HG02943 (cell line): ENCODE data around the gene FAM163B.

Experiments used
- ATAC-seq: cut with Tn5 transposase; IDR thresholded peaks from one replicate; pipeline ENCODE4 v1.9.1; 2021; ENCODE audit warnings: mild to moderate bottlenecking, low read depth, moderate library complexity; ENCODE audit not compliant: unreplicated experiment

The FAM163B gene

DNA sequence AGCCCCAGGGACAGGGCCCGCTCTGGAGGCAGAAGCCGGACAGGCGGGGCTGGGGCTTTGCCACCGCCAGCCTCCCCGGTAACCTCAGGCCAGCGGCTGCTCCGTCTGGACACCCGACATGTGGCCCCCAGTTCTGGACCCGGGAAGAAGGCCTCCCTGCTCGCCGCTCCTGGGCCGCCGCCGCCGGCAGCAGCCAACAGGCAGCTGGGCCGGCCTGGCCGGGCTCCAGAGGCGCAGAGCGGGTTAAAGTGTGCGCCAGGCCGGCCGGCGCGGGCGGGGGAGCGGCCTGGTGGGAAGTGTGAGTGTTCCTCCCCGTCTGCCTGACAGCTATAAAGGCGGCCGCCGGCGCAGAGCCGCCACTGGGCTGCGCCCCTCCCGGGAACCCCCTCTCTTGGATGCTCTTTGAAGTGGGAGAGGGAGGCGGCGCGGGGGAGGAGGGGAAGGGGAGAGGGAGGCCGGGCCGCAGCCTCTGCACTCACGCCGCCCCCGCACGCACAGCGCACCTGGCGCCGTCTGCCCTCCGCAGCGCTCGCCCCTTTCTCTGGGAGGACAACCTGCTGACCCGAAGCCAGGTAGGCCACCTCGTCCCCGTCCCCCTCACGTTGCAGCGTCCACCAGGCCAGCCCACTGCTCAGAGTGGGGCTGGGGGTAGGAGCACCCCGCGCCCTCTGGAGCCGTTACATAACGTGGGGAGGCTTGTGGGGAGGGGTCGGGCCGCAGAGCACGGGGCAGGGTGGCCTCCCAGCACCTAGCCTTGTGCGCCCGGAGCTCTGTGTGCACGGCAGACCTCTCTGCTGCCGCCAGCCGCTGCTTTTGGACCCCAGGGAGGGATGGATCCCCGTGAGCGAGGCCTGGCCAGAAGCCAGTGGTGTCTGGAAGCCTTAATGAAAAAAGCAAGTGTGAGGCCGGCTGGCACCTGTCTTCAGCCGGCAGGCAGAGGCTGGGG is 74.6 kb downstream of the FAM163B start, which contains the start of gene ADAMTSL2:
Gene ADAMTSL2, plus strand, starts transcription at position 359 of the 946 bp plus-strand sequence. CDS start 2,009 bp downstream, outside the sequence.
- ATAC-seq: no peak

DNA sequence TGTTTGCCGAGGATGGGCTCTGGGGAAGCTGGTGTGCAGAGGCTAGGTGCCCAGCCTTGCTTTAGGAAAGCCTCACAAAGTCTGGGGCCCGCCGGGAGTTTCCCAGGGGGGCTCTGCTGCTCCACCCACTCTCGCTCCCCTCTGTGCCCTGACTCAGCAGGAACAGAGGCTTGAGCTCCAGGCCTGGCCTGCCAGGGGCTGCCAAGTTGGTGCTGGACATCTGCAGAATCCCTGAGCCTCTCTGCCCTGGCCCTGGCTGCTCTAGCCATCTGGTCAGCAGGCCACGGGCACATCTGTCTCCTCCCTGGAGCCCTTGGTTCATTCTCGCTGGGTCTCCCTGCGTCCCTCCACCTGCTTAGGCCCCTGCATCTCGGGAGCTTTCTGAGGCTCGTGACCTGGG is 75.3 kb downstream of the FAM163B start:
- ATAC-seq: no peak

DNA sequence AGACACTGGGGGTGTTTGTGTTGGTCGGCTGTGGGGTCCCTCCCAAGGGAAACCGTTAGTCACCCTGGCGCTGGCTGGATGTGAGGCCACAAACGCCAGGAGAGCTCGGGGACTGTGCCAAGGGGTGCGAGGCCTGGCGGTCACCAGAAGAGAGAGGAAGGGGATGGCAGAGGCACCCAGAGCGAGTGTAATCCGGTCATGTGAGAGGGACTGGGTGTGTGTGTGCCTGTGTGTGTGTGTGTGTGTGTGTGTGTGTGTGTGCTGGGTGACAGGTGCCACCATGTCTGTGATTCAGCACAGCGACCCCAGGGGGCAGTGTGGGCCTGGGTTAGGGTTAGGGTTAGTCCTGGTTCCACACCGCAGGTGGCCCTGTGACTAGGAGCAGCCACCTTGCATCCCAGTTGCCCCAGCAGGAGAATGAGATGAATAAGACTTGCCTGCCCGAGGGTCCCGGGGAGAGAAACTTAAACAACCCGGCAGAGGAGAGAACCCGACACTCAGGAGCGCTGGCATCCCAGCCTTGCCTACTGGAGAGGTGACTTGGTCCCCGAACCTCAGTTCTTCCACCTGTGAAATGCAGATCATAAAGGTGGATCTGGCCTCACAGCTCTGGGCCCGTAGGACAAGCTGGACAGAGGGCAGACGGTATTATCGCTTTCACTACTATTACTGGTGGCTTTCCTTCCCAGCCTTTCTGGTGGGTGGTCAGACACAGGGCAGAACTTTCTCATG is 76.1 kb downstream of the FAM163B start:
- ATAC-seq: no peak

DNA sequence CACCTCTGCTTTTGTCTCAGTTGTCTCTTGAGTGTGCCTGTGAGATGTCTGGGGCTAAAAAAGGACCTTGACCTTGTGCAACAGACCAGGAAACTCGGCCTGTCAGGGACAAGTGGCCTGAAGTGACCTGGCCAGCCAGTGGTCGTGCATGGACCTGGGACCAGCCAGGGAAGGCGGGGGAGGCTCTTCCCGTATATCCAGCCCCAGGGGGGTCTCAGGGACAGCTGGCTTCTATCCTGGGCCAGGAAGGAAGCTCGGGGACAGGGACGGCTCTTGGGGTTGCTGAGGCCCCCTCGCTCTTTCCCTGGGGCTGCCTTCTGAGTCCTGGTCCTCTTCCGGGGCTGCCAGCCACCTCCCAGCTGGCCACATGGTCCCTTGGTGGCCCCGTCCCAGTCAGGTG is 77.9 kb downstream of the FAM163B start:
- ATAC-seq: no peak

DNA sequence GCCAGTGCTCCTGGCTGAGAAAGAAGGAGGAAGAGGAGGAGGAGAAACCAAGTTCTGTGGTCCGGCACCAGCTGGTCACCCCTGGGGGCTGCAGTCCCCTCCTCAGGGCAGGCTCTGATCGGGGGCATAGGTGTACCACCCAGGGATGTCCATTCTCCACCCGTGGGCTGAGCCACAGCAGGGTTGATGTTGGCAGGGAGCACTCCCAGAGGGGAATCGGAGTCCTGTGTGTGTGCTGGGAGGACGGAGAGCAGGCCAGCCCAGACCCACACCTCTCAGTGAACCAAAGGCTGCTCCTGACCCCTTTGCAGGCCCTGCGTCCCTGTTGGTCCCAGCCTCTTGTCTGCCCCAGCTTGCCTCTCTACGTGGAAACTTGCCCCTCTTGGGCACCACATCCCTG is 79.3 kb downstream of the FAM163B start:
- no peak for ATAC-seq

DNA sequence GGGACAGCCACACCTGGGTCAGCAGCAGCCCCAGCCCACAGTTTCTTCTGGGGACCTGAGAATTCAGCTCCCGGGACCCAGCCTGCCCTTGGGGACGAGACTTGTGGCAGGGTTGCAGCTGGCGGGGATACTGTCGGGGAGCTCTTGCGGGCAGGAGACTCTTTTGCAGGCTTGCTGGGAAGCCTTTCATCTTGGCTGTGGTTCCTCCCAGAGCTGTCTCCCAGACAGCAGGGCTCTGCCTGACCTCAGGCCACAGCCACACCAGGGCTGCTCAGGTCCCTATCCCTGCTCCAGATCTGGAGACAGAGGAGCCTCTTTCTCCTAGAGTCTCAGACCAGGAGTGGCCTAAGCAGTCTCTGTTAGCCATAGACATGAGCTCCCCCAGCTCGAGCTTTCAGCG is 79.7 kb downstream of the FAM163B start:
- no peak for ATAC-seq

DNA sequence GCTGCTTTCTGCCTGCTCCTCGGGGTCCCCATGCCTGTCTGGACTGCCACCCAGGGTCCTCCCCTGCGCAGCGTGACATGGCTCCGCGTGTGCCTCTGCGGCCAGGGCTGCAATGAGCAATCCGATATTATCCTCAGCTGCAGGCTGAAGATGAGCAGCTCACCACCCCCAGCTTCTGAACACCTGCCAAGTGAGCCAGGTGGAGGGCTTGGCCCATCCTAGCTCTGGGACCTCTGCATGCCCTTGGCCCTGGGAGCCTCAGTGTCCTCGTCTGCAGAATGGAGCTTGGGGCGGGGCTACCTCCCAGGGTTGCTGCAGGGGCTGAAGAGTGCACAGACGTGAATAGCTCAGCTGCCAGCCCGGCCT is 80.3 kb downstream of the FAM163B start:
- no peak for ATAC-seq

DNA sequence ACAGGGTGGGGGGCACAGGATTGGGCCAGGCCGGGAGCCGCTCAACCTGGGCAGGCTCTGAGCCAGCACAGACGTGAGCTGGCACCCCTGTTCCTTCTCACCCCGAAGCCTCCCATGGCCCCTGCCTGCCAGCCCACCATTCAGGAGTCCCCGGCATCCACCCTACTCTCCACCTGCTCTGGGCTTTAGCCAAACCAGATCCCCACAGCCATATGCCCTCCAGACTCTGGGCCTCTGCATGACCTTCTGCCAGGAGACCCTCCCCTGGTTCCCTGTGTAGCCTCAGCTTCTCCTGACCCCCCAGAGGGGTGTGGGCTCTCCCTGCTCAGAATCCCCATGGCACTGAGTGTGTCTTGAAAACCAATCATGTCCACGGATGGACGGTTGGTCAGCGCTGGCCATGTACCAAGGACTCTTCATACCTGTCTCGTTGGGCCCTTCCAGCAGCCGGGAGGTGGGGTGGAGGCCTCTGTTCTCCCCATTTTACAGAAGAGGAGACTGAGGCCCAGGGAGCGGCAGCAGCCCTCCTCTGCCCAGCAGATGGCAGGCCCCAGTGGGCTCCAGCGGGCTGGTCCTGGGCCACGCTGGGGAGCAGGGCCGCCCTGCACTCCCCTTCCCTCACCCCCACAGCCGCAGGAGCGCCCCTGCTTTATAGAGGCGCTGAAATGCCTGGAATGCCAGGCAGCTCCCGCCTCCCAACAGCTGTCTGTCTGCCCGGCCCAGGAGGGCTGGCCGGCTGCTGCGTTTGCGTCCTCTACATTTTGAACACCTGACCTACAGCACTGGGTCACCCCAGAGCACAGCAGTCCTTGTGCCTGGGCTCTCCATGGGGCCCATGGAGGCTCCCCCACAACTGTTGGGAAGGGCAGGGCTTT is 81.0 kb downstream of the FAM163B start:
- ATAC-seq: no peak

DNA sequence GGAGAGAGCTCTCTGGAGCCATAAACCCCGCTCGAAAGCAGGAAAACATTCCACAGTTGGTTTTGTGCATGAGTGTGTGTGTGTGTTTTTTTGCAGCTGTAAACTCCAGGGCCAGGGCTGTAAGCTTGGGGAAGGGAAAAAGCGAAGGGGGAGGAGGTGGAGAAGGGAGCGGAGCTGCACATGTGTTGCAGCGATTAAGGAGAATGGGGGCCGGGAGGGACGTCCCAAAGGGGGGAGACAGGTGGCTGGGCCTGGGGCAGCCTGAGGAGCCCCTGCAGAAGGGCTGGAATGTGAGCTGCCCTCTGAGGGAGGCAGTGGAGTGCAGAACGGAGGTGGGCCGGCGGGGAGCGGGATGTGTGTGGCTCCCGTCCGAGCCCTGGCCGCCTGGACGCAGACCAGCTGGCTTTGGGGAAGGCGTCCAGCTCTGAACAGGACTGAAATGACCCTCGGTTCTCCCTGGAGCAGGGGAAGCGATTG is 81.7 kb downstream of the FAM163B start:
- no peak for ATAC-seq
